Mucosa of descending colon (tissue), 3 donors: Measurements from ENCODE around the gene C17orf114.
"Not testable (repeated sequence)": the region's sequence is repeated elsewhere in the genome, so short reads cannot be mapped to it uniquely, and the experiment has no call there.

Experiments used
- ATAC-seq: fragments of 200-7000 bp; cut with Tn5 transposase; one replicate; pipeline ENCODE4 v1.9.1; 2020; ENCODE audit warnings: mild to moderate bottlenecking, moderate library complexity
- DNase-seq, 3 donors: peaks; one replicate each; pipeline ENCODE4 v3.0.0-alpha.2; 2020
- H3K36me3 ChIP-seq: fragments of 200-600 bp; one replicate; pipeline ENCODE4 v1.8.0; 2021; ENCODE audit warnings: low read depth, mild to moderate bottlenecking
- H3K4me1 ChIP-seq: fragments of 200-600 bp; one replicate; pipeline ENCODE4 v1.8.0; 2021; ENCODE audit warnings: low read depth, mild to moderate bottlenecking
- H3K4me3 ChIP-seq: fragments of 200-600 bp; one replicate; pipeline ENCODE4 v1.8.0; 2021; ENCODE audit warnings: mild to moderate bottlenecking
- H3K9me3 ChIP-seq: fragments of 200-600 bp; one replicate; pipeline ENCODE4 v1.8.0; 2021; ENCODE audit warnings: mild to moderate bottlenecking
- CTCF ChIP-seq: fragments of 200-600 bp; IDR thresholded peaks from one replicate; pipeline ENCODE4 v1.8.0; 2022; ENCODE audit warnings: antibody characterized with exemption, mild to moderate bottlenecking
- intact Hi-C, 2 donors: fragments of 100-400 bp; cut with DNase I in 1 of 2; cut with micrococcal nuclease in 1 of 2; formaldehyde crosslinking; loops; one replicate each; pipeline versions ENCODE4 v1.11.0 to v1.11.1; 2022; cut with DNase I, micrococcal nuclease
- donor health status: DM: no; HTN: no; CAD: no; lungs with moderate emphysema.
- donor health status: DM: no; HTN: no; CAD: no.
- donor health status: DM: no; HTN: yes; CAD: no.

C17orf114 gene

GRCh38 chr17:4833941-4834680, 32.0 kb upstream of the C17orf114 start:
- ATAC-seq (peak; percentile 21), DNase-seq (peak in 2 of 3 donors; percentile 55 to 60)
- no peaks in the 10 kb centered on the region for H3K9me3 ChIP-seq
- no peak for TF ChIP-seq CTCF
- intact Hi-C loops: no loop called here
- peaks cover 23% of the 10 kb centered on the region for H3K4me1 ChIP-seq
- H3K36me3 ChIP-seq: no peaks in the 10 kb centered on the region
- H3K4me3 ChIP-seq: peak overlapping the region; percentile 91

GRCh38 chr17:4833178-4833940, 31.2 kb upstream of the C17orf114 start, which contains the start of gene MINK1:
MINK1 (plus strand) TSS chr17:4833340; CDS start chr17:4833584, 244 bp downstream.
- Histone ChIP-seq H3K36me3 (no peaks in the 10 kb centered on the region), H3K4me3 (peak within 1 kb of the TSS; percentile 91), H3K4me1 (peaks cover 23% of the 10 kb centered on the region), H3K9me3 (no peaks in the 10 kb centered on the region)
- no peak for TF ChIP-seq CTCF
- peak; percentile 93 for ATAC-seq
- peak; percentile 86 to 95 (median 94) for DNase-seq
- intact Hi-C loops: no loop called here

- H3K36me3 ChIP-seq, H3K9me3 ChIP-seq, intact Hi-C loops, DNase-seq, ATAC-seq: not testable (repeated sequence)
- Histone ChIP-seq H3K4me1 (peaks cover 23% of the 10 kb centered on the region), H3K4me3 (peak overlapping the region; percentile 91)
Measured at GRCh38 chr17:4832829-4833177, 30.7 kb upstream of the C17orf114 start.

GRCh38 chr17:4827399-4827798, 25.3 kb upstream of the C17orf114 start:
- Histone ChIP-seq H3K4me3 (no peak overlapping the region), H3K9me3 (no peaks in the 10 kb centered on the region), H3K36me3 (no peaks in the 10 kb centered on the region), H3K4me1 (no peaks in the 10 kb centered on the region)
- intact Hi-C loops: no loop called here
- no peak for TF ChIP-seq CTCF
- ATAC-seq: no peak
- no peak for DNase-seq

GRCh38 chr17:4823373-4824089, 21.4 kb upstream of the C17orf114 start:
- TF ChIP-seq CTCF: no peak
- H3K4me3 ChIP-seq: no peak overlapping the region
- H3K36me3 ChIP-seq: no peaks in the 10 kb centered on the region
- H3K4me1 ChIP-seq: no peaks in the 10 kb centered on the region
- no peaks in the 10 kb centered on the region for H3K9me3 ChIP-seq
- intact Hi-C loops: no loop called here
- DNase-seq: peak in 1 of 3 donors; percentile 23
- ATAC-seq: peak; percentile 24
